NCI-H345 treated with DMSO at 0.1 percent for 48 hours (cell line): ENCODE measurements around the gene BEX2.
A peak's percentile ranks its signal among the peaks of the same experiment; 100 is the strongest.
"Not testable (repeated sequence)": the region's sequence is repeated elsewhere in the genome, so short reads cannot be mapped to it uniquely, and the experiment has no call there.

Experiments used
- DNase-seq: peaks from one replicate; lab custom pipeline; 2025; ENCODE audit not compliant: unreplicated experiment; lab: John Stamatoyannopoulos, UW

BEX2 gene

GRCh38 chrX:103310555-103311398 lies at the start of gene BEX2:
TSS of gene BEX2 (minus strand) at chrX:103310990. CDS start at chrX:103309976, 1,014 bp downstream.
- DNase-seq: peak; percentile 34

GRCh38 chrX:103360092-103360491 lies 49.3 kb upstream of the BEX2 start:
- no peak for DNase-seq

GRCh38 chrX:103359605-103360004 lies 48.8 kb upstream of the BEX2 start:
- not testable (repeated sequence) for DNase-seq

- no peak for DNase-seq
Measured at GRCh38 chrX:103357871-103358270, 47.1 kb upstream of the BEX2 start.

GRCh38 chrX:103356858-103357257 lies 46.1 kb upstream of the BEX2 start:
- peak; percentile 16 for DNase-seq

GRCh38 chrX:103356130-103356798 lies 45.5 kb upstream of the BEX2 start, which contains the start of gene TCEAL9:
TSS of gene TCEAL9 (plus strand) at chrX:103356506. CDS start at chrX:103357685, 1,179 bp downstream.
- peak; percentile 57 for DNase-seq

GRCh38 chrX:103347682-103348397 lies 37.0 kb upstream of the BEX2 start:
- DNase-seq: no peak

GRCh38 chrX:103344606-103345005 lies 33.8 kb upstream of the BEX2 start:
- no peak for DNase-seq

- DNase-seq: peak; percentile 6
Measured at GRCh38 chrX:103343105-103343504, 32.3 kb upstream of the BEX2 start.

GRCh38 chrX:103338663-103339062 lies 27.9 kb upstream of the BEX2 start:
- DNase-seq: no peak

- DNase-seq: no peak
Measured at GRCh38 chrX:103330681-103331288, 20.0 kb upstream of the BEX2 start.

- DNase-seq: no peak
Measured at GRCh38 chrX:103329991-103330390, 19.2 kb upstream of the BEX2 start, which contains the start of gene TCEAL7. TSS of gene TCEAL7 (plus strand) at chrX:103330239. CDS start at chrX:103331404, 1,165 bp downstream.

GRCh38 chrX:103311399-103311780 lies 600 bp upstream of the BEX2 start:
- no peak for DNase-seq

GRCh38 chrX:103309860-103310554 lies 783 bp downstream of the BEX2 start:
- DNase-seq: no peak

- DNase-seq: not testable (repeated sequence)
Measured at GRCh38 chrX:103305666-103306065, 5.1 kb downstream of the BEX2 start.

- DNase-seq: no peak
Measured at GRCh38 chrX:103304705-103305104, 6.1 kb downstream of the BEX2 start.

- DNase-seq: no peak
Measured at GRCh38 chrX:103293118-103293517, 17.7 kb downstream of the BEX2 start.

- DNase-seq: no peak
Measured at GRCh38 chrX:103279624-103280023, 31.2 kb downstream of the BEX2 start.

GRCh38 chrX:103276581-103277002 lies 34.2 kb downstream of the BEX2 start, which contains the start of gene TCEAL5:
TSS of gene TCEAL5 (minus strand) at chrX:103276750. CDS start at chrX:103274563, 2,187 bp downstream.
- no peak for DNase-seq

- DNase-seq: no peak
Measured at GRCh38 chrX:103275947-103276567, 34.7 kb downstream of the BEX2 start.
